ENCODE results near the gene NOXA1. TPM values are rescaled to one million over a fixed set of nuclear protein-coding genes. Genes with fewer than 3 reads are reported as not detected.

NOXA1 gene
- total and polyA plus RNA-seq, 9 of the 15 experiments (the other 6 are each of a cell fraction or from before 2014, with no cell fraction given), result 0.07 to 1.2 (median 0.20) TPM; not detected in 4

- TF ChIP-seq BRCA1 (IDR thresholded peaks at IDR 0.05) (no peak), BRCA1 (CRISPR knock-in tag; IDR thresholded peaks at IDR 0.05) (no peak), KDM4B (IDR thresholded peaks at IDR 0.05; ENCODE audit: borderline replicate concordance in 2 of 2, low read depth in 1 of 2) (no peak), ZNF133 (CRISPR knock-in tag; IDR thresholded peaks at IDR 0.05) (no peak), ZNF584 (CRISPR knock-in tag; IDR thresholded peaks at IDR 0.05; ENCODE audit: low read depth) (no peak), GABPB2 (CRISPR knock-in tag; conservative IDR thresholded peaks at IDR 0.05) (no peak), MCM5 (IDR thresholded peaks at IDR 0.05; ENCODE audit: low read depth) (no peak)
Measured at GRCh38 chr9:137403269-137403668, 19.9 kb upstream of the NOXA1 start (continued).

DNA sequence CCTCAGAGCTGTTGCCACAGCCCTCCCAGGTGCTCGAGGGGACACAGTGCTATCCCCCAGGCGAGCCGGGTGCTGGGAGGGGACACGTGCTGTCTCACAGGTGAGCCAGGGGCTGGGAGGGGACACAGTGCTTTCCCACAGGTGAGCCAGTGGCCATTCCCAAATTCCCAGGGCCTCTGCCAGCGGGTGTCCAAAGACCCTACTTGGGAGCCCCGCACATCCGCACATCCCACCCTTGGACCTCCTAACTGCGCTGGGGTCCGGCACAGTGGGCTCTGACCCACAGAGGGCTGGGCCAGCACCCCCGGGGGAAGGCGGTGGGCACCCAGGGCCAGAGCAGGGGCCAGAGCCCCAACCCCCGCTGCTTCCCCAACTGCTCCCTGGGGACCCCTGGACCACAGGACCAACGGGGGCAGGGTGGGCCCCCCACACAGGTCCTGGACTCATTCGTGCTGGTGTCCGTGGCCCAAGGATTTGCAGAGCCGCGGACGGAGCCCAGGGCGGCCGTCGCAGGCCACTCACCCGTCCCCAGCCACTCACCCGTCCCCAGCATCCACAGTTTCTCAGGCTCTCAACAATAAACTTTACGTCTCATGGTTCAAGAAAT lies 18.1 kb upstream of the NOXA1 start:
- ChIA-PET CTCF (ENCODE audit: low intra/inter-chr PET ratio) (no interaction called here), POLR2A (no interaction called here)
- TF ChIP-seq RREB1 (CRISPR knock-in tag; IDR thresholded peaks at IDR 0.05) (no peak), POLR2G (IDR thresholded peaks at IDR 0.05; ENCODE audit: low read depth, low read length) (0 out of 2 replicates have a peak, but pooled peaks have one; percentile 12)
- H3K9me3 ChIP-seq (replicated peaks; ENCODE audit: control insufficient read depth, insufficient read depth, low read depth, low read length), result 0 out of 2 replicates have a peak, but pooled peaks cover 7% of the 10 kb centered on the region
- intact Hi-C loops (cut with micrococcal nuclease) (no loop called here), in situ Hi-C loops (cut with MboI) (no loop called here)
- no peaks in the 10 kb centered on the region for H3K9me1 ChIP-seq (ENCODE audit: control insufficient read depth, insufficient read depth, low read length)
- H2AFZ ChIP-seq (ENCODE audit: low read depth, low read length), result no peak overlapping the region
- H3K9ac ChIP-seq (ENCODE audit: insufficient read depth in 1 of 2, low read depth in 2 of 2, low read length in 2 of 2), result peak overlapping the region in 1 of 2 experiments; percentile 52; a peak in 2 of 4 replicates
- WGBS (ENCODE audit: insufficient coverage, low coverage, missing lambda C conversion rate), result 82% methylated on average over 8 of the region's 24 CpGs
- FAIRE-seq (no peak), DNase-seq (ENCODE audit: extremely low read depth in 1 of 4, low spot score in 3 of 4) (no peak), ATAC-seq (no peak)
- BruUV-seq (replicated peaks), result no TSS peak
- H3K27ac ChIP-seq (ENCODE audit: extremely low read depth, low read depth, low read length), result no peak overlapping the region
- H3K79me2 ChIP-seq (ENCODE audit: control insufficient read depth, insufficient read depth, low read length), result peaks cover 8% of the 10 kb centered on the region; the same call in 2 of the 3 replicates
- H3K4me1 ChIP-seq (replicated peaks in 1 of 2; ENCODE audit: control insufficient read depth in 2 of 2, insufficient read depth in 2 of 2, low read length in 2 of 2), result peaks cover 7 to 54% of the 10 kb centered on the region in 2 experiments; a peak in 4 of 5 replicates
- H3K36me3 ChIP-seq (ENCODE audit: control insufficient read depth, insufficient read depth, low read length), result no peaks in the 10 kb centered on the region
- H4K20me1 ChIP-seq (replicated peaks; ENCODE audit: control insufficient read depth, insufficient read depth, low read length), result no peaks in the 10 kb centered on the region
- no peak overlapping the region for H3K4me3 ChIP-seq
- H3K27me3 ChIP-seq (ENCODE audit: control insufficient read depth in 2 of 2, insufficient read depth in 2 of 2, low read length in 2 of 2), result no peaks in the 10 kb centered on the region
- peak overlapping the region; percentile 29; the same call in 1 of the 2 replicates for H3K4me2 ChIP-seq (ENCODE audit: insufficient read depth, low read length)
